Esophagus squamous epithelium (tissue), 4 donors: Measurements from ENCODE around the gene CD180.

Experiments used
- CTCF ChIP-seq, 6 experiments: fragments of 450-650 bp in 4 of 6; fragments of 200-600 bp in 2 of 6; sonication (generic) in 2 of 6; IDR thresholded peaks; one replicate each; pipeline ENCODE4 v1.5.1; 2016 to 2019; ENCODE audit warnings: antibody characterized with exemption in 6 of 6, mild to moderate bottlenecking in 4 of 6, moderate library complexity in 4 of 6
- POLR2A ChIP-seq, 4 donors: fragments of 450-650 bp; IDR thresholded peaks; one replicate each; pipeline ENCODE4 v1.6.1; 2017; ENCODE audit warnings: antibody characterized with exemption in 4 of 4, mild to moderate bottlenecking in 4 of 4, moderate library complexity in 3 of 4

GRCh38 chr5:67197536-67197935, 937 bp upstream of the CD180 start:
- no peak for TF ChIP-seq CTCF (IDR thresholded peaks at IDR 0.05)
- no peak for TF ChIP-seq POLR2A (IDR thresholded peaks at IDR 0.05)
